ENCODE data around the gene IL1RAPL2. TPM values are rescaled to one million over a fixed set of nuclear protein-coding genes. Genes with fewer than 3 reads are reported as not detected.

IL1RAPL2 gene
- total and polyA plus RNA-seq, 2 of the 4 experiments (the other 2 are of a cell fraction), result 0.03 TPM; not detected in 1

- Histone ChIP-seq H3K79me1 (ENCODE audit: low read depth in 1 of 2, low read length in 2 of 2) (no peaks in the 10 kb centered on the region), H3K36me3 (ENCODE audit: control insufficient read depth, insufficient read depth, low read length) (no peaks in the 10 kb centered on the region), H4K5ac (ENCODE audit: low read depth, low read length) (no peak overlapping the region), H4K91ac (ENCODE audit: insufficient read depth, low read depth, low read length) (no peak overlapping the region), H3K4me3 (ENCODE audit: insufficient read depth, low read depth, low read length) (no peak overlapping the region), H3K56ac (ENCODE audit: extremely low read depth, insufficient read depth, low read length) (no peak overlapping the region), H2AK5ac (ENCODE audit: low read depth, low read length) (no peak overlapping the region), H4K20me1 (ENCODE audit: insufficient read depth, low read length) (no peaks in the 10 kb centered on the region), H3K4me2 (ENCODE audit: low read depth, low read length) (no peak overlapping the region), H3K27ac (ENCODE audit: insufficient read depth, low read length) (no peak overlapping the region), H3K27me3 (ENCODE audit: control insufficient read depth, insufficient read depth, low read length) (no peaks in the 10 kb centered on the region), H4K8ac (ENCODE audit: low read depth in 2 of 2, low read length in 2 of 2) (no peak overlapping the region), H2AFZ (replicated peaks; ENCODE audit: low read length, poor library complexity) (no peak overlapping the region), H3K18ac (ENCODE audit: low read depth, low read length) (no peak overlapping the region), H3K4ac (ENCODE audit: low read depth, low read length) (no peak overlapping the region), H2BK20ac (ENCODE audit: low read depth, low read length) (no peak overlapping the region), H2BK5ac (ENCODE audit: low read depth, low read length, poor library complexity, severe bottlenecking) (no peak overlapping the region), H2BK120ac (ENCODE audit: low read depth, low read length) (no peak overlapping the region), H3K9ac (ENCODE audit: low read depth, low read length) (no peak overlapping the region), H3K9me3 (ENCODE audit: control insufficient read depth, insufficient read depth, low read length) (no peaks in the 10 kb centered on the region), H2BK15ac (ENCODE audit: low read depth, low read length) (no peak overlapping the region), H3K9me1 (ENCODE audit: insufficient read depth, low read length) (no peaks in the 10 kb centered on the region), H3K23ac (ENCODE audit: low read depth, low read length) (no peak overlapping the region), H3K4me1 (ENCODE audit: control insufficient read depth, insufficient read depth, low read length) (no peaks in the 10 kb centered on the region), H3K14ac (replicated peaks; ENCODE audit: low read depth, low read length) (no peak overlapping the region), H2AK9ac (replicated peaks; ENCODE audit: low read depth, low read length, poor library complexity) (no peak overlapping the region)
- ChIA-PET POLR2A (ENCODE audit: unreplicated experiment) (no interaction called here), CTCF (no interaction called here)
- intact Hi-C loops (cut with micrococcal nuclease), result no loop called here
- WGBS, 2 experiments (ENCODE audit: extremely low coverage in 2 of 2, insufficient read length in 1 of 2), result no CpG with 5 or more reads among the region's 1 CpG
- no TSS peak for BruUV-seq (replicated peaks)
- no peak for DNase-seq
- no peak for TF ChIP-seq ELK1 (IDR thresholded peaks at IDR 0.05; ENCODE audit: borderline replicate concordance, low read depth, low read length)
- TF ChIP-seq CEBPB (IDR thresholded peaks at IDR 0.05; ENCODE audit: low read depth, low read length), result no peak
- TF ChIP-seq RCOR1 (IDR thresholded peaks at IDR 0.05; ENCODE audit: insufficient replicate concordance, low read length), result no peak
- no peak for TF ChIP-seq RFX5 (IDR thresholded peaks at IDR 0.05; ENCODE audit: low read depth, low read length)
- no peak for TF ChIP-seq BHLHE40 (IDR thresholded peaks at IDR 0.05; ENCODE audit: low read depth, low read length)
- no peak for TF ChIP-seq MAZ (IDR thresholded peaks at IDR 0.05; ENCODE audit: borderline replicate concordance, low read depth, low read length)
- TF ChIP-seq RAD21 (IDR thresholded peaks at IDR 0.05; ENCODE audit: low read length), result no peak
- TF ChIP-seq POLR2A (IDR thresholded peaks at IDR 0.05; ENCODE audit: low read depth, low read length), result no peak
- TF ChIP-seq USF2 (IDR thresholded peaks at IDR 0.05; ENCODE audit: low read depth, low read length), result no peak
- TF ChIP-seq CTCF (conservative IDR thresholded peaks at IDR 0.05; ENCODE audit: low read depth, low read length), result no peak
- TF ChIP-seq NFE2L2 (IDR thresholded peaks at IDR 0.05; ENCODE audit: low read depth, low read length), result no peak
- TF ChIP-seq FOS (IDR thresholded peaks at IDR 0.05; ENCODE audit: low read depth, low read length), result no peak
- TF ChIP-seq SMC3 (IDR thresholded peaks at IDR 0.05; ENCODE audit: low read depth, low read length), result no peak
- no peak for TF ChIP-seq MAFK (IDR thresholded peaks at IDR 0.05; ENCODE audit: low read depth, low read length)
- TF ChIP-seq MXI1 (IDR thresholded peaks at IDR 0.05; ENCODE audit: borderline replicate concordance, low read depth, low read length), result no peak
- TF ChIP-seq CHD1 (IDR thresholded peaks at IDR 0.05; ENCODE audit: low read depth, low read length), result no peak
- no peak for ATAC-seq (ENCODE audit: low read depth)
- in situ Hi-C loops (cut with MboI; ENCODE audit: low sequenced_read_pairs), result no loop called here
- dilution Hi-C loops (cut with HindIII; ENCODE audit: low sequenced_read_pairs, unreplicated experiment), result no loop called here
These were observed 1070.7 kb downstream of the IL1RAPL2 start for GRCh38 chrX:105636667-105637066.
